Measurements from ENCODE around the gene CEP170B. TPM values are rescaled to one million over a fixed set of nuclear protein-coding genes. Genes with fewer than 3 reads are reported as not detected.

Gene CEP170B
- total and polyA plus RNA-seq, 2 of the 13 experiments (the other 11 are each of a cell fraction or from before 2014, with no cell fraction given) = 4.3 to 8.8 TPM

- TF ChIP-seq GMEB2 (CRISPR knock-in tag; IDR thresholded peaks at IDR 0.05; ENCODE audit: low read depth) = no peak
- TF ChIP-seq ZNF766 (CRISPR knock-in tag; IDR thresholded peaks at IDR 0.05; ENCODE audit: borderline replicate concordance) = no peak
- no peak for TF ChIP-seq ZSCAN21 (CRISPR knock-in tag; IDR thresholded peaks at IDR 0.05; ENCODE audit: borderline replicate concordance)
- TF ChIP-seq ZGPAT (CRISPR knock-in tag; IDR thresholded peaks at IDR 0.05) = peak; percentile 48; the same call in 1 of the 2 replicates
- peak; percentile 61 for TF ChIP-seq DRAP1 (CRISPR knock-in tag; IDR thresholded peaks at IDR 0.05)
- peak; percentile 82; the same call in 1 of the 2 replicates for TF ChIP-seq HDAC1 (CRISPR knock-in tag; IDR thresholded peaks at IDR 0.05)
- TF ChIP-seq ZNF460 (CRISPR knock-in tag; IDR thresholded peaks at IDR 0.05; ENCODE audit: borderline replicate concordance) = no peak
- TF ChIP-seq FOXA1 (IDR thresholded peaks at IDR 0.05) = no peak
- no peak for TF ChIP-seq FOXA1 (CRISPR knock-in tag; IDR thresholded peaks at IDR 0.05)
Observed at GRCh38 chr14:104864267-104865080, 594 bp upstream of the CEP170B start (continued).
